Measurements from ENCODE around the gene NAA16.
"Not testable (repeated sequence)": the region's sequence is repeated elsewhere in the genome, so short reads cannot be mapped to it uniquely, and the experiment has no call there.

NAA16 gene

DNA sequence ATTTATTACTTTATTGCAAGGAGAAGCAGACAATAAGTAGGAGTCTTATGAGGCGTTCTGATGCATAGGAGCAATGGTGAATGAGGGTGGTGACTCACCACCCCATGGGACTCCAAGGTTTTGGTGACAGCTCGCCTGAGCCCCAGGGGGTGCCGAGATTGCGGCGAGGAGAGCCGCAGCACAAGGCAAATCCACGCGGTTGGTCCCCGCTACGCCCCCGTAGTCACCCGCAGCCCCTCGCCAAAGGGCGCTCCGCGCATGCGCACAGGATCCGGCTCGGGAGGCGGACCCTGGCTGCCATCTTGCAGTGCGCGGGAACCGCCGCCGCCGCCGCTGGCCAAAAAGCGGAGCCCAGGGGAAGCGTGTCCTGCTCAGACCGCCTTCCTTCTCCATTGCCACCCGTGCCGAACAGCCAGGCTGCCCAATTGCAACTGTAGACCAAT is at the start of gene NAA16:
NAA16 (plus strand) TSS at position 305 of the 443 bp plus-strand sequence. CDS start 262 bp downstream, outside the sequence.
- DNase-seq, result peak; percentile 94 to 95

DNA sequence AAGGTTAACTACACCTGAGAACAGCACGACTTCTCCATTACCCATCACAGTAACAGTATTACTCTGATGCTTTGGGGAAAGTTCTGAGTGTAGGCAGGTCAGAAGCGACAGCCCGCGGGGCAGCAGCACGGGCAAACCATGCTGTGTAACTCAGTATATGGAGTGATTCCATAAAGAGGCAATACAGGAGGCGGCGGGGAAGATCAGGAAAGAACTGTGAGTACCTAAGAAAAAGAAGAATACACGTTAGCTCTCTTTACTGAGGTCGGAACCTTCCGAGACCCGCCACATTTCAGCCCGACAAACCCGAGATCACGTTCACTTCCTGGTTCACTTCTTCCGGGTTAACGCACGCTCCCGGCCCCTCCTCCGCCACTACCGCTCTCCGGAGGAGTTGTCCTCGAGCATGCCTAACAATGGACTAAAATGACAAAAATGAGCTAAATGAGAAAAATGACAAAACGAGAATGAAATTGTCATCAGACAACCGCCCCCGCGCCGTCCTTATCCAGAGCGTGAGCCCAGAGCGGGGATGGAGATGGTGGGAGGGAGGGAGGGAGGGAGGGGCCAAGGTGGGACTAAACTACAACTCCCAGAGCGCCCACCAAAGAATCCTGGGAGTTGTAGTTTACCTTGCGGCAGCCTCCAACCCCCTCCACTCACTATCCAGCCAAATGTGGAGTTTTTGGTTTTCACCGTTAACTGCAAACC is 47.7 kb upstream of the NAA16 start, which contains the start of gene MTRF1:
MTRF1 (minus strand) TSS at position 316 of the 711 bp plus-strand sequence. CDS start 2,669 bp downstream, outside the sequence.
- peak; percentile 73 to 78 for DNase-seq

DNA sequence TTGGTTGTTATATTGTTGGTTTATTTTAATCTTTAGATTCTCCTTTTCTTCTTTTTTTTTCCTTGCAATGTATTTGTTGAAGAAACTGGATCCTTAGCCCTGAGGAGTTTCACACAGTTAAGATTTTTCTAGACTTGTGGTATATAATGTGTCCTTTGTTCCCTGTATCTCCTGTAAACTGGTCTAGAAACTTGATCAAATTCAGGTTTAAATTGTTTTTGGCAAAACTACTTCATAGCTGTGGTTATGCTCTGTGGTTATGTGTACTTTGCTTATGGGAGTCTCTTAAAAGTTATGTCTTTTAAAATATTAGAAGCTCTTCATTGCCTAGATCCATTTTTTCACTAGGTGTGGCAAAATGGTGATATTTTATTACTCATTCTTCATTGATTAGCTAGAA is 44.0 kb upstream of the NAA16 start:
- DNase-seq, result no peak

DNA sequence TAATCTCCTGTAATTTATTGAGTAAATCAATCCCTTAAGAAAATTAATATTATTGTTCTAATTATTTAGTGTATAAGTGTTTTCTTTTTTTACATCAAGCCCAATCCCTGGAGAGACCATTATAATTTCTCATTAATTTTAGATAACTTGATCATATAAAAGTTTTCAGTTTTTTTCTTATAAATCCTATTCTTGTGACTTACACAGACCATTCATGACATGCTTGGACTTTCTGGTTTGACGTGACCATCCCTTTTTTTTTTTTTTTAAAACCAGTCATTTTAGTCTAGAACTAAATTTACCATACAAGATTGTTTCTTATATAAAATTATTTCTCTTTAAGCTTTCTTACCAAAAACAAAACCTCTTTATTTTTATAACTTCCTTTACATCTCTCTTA is 42.3 kb upstream of the NAA16 start:
- no peak for DNase-seq

DNA sequence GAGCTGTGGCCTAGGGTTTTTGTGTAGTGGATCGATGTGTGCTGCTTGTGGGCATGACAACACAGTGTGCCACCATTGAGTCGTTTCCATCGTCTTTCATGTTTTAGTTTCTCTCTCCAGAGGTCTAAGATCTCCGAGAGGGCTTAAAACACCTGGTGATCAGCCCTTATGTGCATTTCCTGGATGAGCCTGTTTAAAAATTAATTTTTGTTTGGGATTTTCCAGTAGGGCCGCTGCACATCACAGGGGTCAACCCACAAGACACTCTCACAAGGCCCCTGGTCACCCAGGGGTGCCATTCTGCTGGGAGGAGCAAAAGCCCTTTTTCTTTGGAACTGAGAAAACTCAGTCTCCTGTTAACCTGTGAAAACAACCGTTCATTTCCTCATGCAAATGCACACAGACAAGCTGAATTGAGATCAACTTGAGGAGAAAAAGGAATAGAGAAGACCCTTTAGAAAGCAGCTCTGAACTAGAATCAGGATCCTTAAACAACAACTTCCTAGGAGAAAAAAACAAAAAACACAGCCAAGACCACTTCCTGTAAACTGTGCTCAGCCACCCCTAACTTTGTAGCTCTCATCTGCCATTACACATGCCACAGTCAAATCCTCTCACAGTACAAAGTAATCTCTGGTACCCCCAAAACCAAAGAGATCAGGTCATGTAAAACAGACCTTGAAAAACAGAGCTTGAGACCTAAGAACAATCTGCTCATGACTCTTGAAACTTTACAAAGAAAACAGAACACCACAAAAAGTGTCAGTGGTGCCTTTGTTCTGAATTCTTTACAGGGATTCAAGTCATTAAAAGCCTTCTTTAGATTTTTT is 39.4 kb upstream of the NAA16 start:
- no peak for DNase-seq

DNA sequence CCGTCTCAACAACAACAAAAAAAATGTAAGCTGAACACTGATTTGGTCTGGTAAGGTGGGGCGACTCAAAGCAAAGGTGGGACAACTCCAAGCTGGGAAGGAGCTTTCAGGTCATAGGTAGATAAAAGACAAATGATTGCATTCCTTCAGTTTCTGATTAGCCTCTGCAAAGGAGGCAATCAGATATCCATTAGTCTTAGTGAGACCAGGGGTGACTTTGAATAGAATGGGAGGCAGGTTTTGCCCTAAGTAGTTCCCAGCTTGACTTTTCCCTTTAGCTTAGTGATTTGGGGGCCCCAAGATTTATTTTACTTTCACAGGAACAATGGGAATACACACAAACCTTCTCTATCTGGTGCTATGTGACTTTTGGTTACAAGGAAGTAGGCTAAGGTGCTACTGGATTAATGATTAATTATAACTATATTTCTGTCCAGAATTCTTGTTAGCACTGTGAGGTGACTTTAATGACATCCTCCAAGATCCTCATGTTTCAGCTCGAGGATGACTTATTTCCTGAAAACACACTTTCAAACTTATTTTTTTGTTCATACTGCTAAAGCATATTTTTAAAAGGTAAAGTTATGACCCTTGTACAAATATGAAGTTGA is 37.1 kb upstream of the NAA16 start:
- DNase-seq, result no peak

DNA sequence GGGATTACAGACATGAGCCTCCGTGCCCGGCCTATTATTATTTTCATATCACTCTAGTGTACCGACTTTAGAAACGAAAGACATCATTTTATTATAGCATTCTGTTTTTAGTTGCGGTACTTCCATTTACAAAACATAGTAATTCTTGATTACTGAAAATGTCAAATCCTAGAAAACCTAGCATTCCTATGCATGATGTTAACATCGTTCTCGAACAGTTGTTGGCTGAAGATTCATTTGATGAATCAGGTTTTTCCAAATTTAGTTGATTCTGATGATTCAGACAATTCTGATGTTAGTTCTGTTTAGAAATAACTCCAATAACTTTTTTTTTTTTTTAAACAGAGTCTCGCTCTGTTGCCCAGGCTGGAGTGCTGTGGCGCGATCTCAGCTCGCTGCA is 36.2 kb upstream of the NAA16 start:
- DNase-seq, result no peak

DNA sequence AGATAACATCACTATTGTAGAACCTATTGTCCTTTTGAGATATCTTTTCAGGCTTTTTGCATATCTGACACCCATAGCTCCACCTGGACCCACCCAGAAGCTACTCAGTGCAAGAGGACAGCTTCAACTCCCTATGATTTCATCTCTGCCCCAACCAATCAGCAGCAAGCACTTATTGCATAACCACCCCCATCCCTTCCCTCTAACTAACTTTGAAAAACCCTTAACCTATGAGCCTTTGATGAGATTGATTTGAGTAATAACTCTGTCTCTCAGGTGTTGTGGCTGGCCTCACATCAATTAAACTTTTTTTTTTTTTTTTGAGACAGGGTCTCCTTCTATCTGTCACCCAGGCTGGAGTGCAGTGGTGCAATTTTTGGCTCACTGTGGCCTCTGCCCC is 34.2 kb upstream of the NAA16 start:
- no peak for DNase-seq

DNA sequence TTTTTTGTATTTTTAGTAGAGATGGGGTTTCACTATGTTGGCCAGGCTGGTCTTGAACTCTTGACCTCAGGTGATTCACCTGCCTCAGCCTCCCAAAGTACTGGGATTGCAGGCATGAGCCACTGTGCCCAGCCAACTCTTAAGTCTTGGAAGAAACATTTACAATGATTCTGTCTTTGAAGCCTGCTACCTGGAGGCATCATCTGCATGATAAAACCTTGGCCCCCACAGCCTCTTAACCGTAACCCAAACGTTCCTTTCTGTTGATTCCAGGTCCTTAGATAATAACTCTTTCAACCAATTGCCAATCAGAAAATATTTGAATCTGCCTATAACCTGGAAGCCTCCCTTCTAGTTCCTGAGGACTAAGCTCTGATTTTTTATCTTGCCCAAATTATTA is 31.9 kb upstream of the NAA16 start:
- not testable (repeated sequence) for DNase-seq

DNA sequence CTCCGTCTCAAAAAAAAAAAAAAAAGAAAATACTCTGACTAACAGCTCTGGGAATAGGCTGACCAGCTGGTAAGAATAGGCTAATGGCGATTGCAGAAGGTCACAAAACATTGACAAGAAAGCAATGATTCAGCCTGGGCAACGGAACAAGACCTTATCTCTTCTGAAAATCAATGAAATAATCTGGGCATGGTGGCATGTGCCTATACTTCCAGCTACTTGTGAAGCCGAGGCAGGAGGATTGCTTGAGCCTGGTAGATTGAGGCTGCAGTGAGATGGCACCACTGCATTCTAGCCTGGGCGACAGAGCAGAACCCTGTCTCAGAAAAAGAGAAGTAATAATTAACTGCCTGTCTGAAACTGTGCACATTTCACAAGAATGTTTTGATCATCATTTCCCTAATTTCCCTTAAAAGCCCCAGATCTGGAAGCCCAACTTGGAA is 28.9 kb upstream of the NAA16 start:
- no peak for DNase-seq

DNA sequence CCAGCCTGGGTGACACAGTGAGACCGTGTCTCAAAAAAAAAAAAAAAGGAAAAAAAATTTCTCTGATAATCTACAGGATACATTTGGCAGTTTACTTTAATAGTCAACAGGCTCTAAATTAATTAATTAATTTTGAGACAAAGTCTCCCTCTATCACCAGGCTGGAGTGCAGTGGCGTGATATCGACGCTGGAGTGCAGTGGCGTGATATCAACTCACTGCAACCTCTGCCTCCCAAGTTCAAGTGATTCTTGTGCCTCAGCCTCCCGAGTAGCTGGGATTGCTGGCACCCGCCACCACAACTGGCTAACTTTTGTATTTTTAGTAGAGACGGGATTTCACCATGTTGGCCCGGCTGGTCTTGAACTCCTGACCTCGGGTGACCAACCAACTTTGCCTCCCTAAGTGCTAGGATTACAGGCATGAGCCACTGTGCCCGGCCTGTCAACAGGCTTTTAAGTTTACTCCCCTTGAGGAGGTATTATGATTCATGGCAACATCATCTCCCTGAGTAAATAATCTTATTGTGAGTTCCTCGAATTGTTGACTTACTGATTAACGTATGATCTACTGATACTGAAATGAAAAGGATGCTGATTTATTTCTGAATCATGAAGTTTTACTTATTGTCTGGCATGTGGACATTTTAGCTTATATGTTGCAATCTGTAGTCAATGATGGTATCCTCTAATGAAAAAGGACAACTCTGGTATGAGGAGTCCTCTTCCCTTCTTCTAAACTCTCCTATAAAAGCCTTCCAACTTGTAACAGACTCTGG is 26.4 kb upstream of the NAA16 start:
- DNase-seq, result no peak

DNA sequence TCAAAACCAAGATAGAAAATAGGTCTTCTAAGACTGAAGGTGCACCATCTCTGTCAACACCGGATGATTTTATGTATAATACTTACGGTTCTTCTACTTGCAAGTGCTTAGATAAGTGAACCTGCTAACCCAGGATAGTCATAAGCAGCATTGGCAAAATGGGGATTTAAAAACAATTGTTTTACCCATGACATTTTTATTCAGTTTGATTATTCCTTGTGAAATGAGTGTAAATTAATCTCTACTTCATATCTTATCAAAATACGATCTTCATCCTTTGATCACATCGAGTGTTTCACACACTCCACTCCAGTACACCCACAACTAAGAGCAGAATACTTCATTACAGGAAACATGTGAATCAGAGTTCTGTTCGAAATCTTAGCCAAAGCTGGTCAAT is 24.7 kb upstream of the NAA16 start:
- DNase-seq, result no peak

DNA sequence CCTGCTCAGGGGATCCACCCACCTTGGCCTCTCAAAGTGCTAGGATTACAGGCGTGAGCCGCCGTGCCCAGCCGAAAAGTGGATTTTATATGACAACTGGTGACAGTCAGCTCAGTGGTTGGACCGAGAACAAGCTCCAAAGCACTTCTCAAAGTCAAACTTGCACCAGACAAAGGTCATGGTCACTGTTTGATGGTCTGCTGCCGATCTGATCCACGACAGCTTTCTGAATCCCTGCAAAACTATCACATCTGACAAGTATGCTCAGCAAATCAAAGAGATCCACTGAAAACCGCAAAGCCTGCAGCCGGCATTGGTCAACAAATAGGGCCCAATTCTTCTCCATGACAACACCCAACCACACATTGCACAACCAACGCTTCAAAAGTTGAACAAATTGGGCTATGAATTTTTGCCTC is 21.6 kb upstream of the NAA16 start:
- no peak for DNase-seq

DNA sequence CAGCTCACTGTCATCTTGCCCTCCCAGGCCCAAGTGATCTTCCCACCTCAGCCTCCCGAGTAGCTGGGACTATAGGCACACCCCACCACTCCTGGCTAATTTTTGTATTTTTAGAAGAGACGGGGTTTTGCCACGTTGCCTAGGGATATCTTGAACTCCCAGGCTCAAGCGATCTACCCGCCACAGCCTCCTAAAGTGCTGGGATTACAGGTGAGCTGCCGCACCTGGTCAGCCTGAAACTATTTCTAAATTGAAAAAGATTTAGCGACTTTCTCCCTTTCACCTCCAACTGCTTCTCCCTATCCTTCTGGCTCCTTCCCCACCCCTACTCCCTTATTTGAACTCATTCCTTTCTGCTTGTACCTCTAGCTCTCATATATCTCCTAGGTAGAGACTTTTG is 19.8 kb upstream of the NAA16 start:
- no peak for DNase-seq

DNA sequence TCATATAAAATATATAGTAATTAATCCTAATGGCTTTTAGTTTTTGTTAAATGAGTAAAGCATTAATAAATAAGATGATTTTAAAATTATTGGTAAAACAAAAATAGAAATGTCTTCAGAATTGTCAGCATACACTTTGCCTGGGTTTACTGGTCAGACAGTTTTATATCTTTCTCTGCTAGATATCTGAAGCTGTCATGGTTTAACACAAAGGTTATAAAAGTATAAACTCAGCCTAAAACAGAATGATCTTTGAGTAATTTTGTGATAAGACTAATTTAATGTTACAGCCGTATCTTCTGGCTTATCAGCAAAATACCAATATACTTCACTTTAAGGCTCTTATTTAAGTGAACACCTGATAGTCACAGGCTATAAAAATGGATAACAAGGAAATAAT is 17.8 kb upstream of the NAA16 start:
- DNase-seq, result no peak

DNA sequence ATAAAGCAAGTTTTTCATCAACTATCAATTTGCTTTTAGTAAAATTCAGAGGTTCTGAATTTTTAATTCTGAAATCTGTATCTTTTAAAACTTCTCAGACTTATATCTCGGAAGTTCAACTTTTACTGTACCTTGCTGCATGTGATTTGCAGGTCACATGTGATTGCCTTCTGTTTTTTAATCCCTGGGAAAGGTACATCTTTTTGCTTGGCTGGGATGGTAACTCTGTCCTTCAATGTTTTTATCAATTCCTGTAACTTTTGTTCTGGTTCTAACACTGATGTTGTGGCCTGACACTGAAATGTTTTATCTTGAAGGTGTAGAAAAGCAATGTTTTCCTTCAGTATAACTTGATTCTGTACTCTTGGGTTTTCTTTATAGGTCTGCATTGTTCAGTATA is 16.2 kb upstream of the NAA16 start:
- DNase-seq, result no peak

DNA sequence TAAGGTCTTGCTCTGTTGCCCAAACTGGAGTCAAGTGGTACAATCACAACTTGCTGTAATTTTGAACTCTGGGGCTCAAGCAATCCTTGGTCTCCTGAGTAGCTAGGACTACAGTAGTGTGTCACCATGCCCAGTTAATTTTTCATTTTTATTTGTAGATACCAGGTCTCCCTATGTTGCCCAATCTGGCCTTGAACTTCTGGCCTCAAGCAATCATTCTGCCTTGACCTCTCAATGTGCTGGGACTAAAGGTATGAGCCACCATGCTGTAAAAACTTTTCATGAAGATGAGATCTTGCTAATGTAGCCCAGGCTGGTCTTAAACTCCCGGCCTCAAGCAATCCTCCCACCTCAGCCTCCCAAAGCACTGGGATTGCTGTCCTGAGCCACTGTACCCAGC is 15.1 kb upstream of the NAA16 start:
- DNase-seq, result no peak

DNA sequence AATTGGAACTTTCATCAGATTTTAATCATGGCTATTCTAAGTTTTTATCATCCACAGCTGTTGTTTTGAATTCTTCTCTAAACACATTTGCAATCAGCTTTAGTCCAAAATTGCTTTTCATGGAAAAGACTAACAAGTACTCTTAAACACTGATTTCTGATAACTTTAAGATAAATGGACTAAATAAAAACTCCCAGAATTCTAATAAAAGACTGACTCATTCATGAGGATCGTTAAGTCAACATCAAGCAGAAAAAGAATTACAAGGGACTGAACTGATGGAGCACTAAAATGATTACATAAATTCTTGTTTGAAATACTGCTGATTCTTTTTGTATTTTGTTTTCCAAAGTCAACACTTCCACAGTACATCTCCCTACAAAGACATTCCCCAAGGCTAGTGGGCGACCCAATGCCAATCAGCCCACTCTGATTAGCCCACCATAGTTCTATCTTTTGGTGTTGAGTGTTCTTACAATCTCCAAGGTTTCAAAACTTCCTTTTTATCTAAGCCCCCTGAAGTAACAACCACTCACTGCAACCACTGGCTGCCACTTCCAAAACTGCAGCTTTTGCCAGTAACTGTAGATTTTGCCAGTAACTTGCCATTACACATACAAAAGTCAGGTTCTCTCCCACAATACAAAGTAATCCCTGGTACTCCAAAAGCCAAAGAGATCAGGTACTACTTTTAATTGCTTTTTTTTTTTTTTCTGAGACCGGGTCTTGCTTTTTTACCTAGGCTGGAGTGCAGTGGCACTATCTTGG is 14.0 kb upstream of the NAA16 start:
- DNase-seq, result no peak

DNA sequence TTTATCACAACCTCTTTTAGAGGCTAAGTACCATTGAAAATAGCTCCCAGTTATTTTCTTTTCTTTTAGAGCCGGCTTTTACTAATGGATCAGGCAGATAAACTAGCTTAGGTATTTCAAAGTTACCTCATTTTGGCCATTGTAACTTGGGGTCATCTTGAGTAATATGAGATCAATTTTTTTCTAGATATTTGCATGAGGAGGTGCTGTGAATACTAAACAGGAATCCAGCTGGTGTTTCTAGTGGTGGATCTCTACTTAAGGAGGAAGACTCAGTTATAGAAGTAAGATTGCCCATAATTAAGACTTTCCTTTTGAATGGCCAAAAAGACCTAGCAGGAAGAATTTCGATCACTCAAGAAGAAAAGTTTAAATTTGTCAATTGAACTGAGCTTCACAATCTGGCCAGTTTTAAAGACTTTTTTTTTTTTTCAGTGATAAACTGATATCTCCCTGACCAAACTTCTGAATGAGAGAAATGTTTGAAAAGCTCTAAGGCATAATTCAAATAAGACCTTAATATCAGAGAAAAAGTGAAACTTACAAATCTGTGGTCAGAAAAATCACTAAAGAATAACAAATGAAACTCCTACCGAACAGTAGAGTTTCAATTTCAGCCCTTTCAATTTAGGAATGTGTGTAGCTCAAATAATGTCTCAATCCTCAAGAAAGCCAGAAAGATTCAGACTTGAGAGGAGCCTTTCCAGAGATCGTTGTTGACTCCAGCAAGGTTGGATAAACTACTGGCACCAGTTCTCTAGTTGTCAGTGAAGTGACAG is 11.6 kb upstream of the NAA16 start:
- DNase-seq, result no peak

DNA sequence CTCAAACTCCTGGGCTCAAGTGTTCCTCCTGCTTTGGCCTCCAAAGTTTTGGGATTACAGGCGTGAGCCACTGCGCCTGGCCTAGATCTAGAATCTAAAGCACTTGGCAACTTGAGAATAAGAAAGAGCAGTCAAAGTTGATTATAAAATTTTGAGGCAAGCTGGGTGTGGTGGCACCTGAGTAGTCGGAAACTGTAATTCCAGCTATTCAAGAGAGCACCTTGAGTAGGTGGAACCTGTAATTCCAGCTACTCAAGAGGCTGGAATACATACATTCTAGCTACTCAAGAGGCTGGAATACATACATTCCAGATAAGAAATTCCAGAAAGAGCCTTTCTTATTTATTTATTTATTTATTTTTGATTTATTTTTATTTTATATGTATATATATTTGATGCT is 8.3 kb upstream of the NAA16 start:
- DNase-seq, result no peak

DNA sequence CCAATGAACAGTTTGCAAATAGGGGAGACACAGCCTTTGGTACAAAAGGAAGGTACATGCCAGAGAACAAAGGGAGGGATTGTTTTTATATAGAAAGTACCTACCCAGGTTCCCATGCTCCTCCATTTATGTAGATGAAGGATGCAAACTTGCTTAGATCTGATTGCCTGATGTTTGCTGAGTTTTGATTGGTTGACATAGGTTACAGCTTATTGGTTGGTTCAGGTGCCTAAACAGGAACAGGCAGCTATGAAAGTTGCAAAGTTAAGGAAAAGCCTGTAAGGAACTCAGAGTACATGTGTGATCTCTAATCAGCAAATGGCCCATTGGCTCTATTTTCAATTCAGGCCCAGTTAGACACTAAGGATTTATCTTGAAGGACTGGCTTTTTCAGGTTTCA is 6.5 kb upstream of the NAA16 start:
- no peak for DNase-seq

Measured in activated CD4-positive, alpha-beta T cell treated with anti-CD3 and anti-CD28 coated beads, Interleukin-2, amount 50 U/mL, for 4 hours (primary cell).